ENCODE measurements around the gene DNAH8. TPM values are rescaled to one million over a fixed set of nuclear protein-coding genes. Genes with fewer than 3 reads are reported as not detected.

DNAH8 gene, protein sequence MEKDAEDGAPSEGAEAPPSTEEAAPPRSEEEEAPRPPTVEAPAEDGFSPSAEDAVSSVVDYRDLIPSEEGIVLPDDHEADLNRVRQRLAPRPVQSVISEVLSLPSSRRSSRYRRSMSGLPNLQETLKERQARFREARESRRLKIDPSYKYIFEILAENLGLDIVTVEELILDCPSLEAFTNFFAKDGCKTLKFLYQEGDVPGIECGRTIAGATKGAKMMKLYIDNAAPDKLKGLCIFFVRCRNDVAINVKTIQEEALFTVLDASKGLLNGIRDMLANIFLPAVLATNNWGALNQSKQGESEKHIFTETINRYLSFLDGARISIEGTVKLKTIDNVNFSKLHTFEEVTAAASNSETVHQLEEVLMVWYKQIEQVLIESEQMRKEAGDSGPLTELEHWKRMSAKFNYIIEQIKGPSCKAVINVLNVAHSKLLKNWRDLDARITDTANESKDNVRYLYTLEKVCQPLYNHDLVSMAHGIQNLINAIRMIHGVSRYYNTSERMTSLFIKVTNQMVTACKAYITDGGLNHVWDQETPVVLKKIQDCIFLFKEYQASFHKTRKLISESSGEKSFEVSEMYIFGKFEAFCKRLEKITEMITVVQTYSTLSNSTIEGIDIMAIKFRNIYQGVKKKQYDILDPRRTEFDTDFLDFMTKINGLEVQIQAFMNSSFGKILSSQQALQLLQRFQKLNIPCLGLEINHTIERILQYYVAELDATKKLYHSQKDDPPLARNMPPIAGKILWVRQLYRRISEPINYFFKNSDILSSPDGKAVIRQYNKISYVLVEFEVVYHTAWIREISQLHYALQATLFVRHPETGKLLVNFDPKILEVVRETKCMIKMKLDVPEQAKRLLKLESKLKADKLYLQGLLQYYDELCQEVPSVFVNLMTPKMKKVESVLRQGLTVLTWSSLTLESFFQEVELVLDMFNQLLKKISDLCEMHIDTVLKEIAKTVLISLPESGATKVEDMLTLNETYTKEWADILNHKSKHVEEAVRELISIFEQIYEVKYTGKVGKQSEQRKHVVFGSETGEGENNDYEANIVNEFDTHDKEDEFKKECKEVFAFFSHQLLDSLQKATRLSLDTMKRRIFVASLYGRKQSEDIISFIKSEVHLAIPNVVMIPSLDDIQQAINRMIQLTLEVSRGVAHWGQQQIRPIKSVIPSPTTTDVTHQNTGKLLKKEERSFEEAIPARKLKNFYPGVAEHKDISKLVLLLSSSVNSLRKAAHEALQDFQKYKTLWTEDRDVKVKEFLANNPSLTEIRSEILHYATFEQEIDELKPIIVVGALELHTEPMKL (N-terminal part only)
- under 0.01 TPM in 2 replicates for total RNA-seq

DNA sequence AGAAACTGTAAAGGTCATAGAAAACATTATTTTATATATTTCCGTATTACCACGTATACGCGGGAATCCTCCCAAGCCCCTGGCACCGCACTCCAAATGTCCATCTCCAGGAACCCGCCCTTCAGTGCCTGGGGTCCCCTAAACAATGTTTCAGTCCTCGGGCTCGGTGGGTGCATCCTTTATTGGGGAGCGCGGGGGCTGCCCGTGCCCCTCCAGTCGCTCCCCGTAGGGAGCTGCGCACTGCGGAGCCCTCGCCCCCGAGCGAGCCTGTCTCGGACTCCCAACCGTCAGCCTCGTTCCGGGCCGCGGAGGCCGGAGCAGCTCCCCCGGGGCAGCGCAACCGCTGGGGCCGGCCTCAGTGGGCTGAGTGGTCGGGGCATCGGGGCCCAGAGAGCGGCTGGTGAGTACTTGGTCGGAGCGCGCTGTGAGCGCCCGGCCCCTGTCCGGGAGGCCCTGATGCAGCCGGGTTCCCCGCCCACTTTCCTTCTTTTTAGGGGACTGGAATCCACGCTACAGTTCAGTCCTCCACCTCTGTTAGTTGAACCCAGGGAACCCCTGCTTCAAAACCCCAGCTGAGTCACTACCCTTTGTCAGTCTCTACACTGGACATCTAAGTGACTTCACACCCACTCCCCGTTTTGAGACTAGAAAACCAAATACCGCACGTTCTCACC is at the start of gene DNAH8:
TSS of gene DNAH8 (plus strand) at position 296 of the 674 bp plus-strand sequence. CDS start 7,499 bp downstream, outside the sequence.

DNA sequence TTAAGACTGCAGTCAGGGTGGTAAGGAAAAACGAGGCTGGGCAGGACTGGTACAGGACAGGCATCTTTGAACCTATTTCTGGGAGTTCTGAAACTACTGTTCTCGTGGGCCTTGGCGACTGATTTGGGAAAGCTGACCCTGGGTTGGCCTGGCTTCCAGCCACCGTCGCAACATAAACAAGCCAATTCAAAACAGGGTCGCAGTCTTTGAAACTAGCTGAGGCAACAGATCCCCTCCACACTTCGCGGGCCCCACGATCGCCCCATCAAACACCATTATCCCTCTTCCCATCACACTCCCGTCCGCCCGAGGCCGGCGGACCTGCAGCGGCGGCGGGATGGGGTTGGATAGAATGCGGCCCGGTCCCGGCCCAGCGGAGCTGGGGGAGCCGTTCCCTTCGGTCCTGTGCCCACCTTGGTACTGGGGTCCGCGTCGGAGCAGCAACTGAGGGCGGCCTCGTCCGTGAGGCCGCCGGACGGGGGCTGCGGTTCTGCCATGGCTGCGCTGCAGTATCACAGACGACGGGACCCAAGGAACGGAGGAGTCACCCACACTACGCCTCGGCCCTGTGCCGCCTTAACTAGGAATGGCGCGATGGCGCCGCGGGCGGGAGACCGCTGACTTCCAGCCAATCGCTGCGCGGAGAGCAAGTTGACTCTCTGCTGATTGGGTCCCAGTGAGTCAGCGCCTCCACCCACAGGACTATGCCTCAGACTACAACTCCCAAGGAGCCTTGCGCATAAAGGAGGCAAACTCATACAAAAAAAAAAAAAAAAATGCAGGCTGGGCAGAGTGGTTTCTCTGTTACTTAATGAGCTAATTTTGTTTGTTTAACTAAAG is 12.3 kb upstream of the DNAH8 start, which contains the start of gene GLO1:
TSS of gene GLO1 (minus strand) at position 588 of the 840 bp plus-strand sequence. CDS start at position 497, 91 bp downstream.

DNA sequence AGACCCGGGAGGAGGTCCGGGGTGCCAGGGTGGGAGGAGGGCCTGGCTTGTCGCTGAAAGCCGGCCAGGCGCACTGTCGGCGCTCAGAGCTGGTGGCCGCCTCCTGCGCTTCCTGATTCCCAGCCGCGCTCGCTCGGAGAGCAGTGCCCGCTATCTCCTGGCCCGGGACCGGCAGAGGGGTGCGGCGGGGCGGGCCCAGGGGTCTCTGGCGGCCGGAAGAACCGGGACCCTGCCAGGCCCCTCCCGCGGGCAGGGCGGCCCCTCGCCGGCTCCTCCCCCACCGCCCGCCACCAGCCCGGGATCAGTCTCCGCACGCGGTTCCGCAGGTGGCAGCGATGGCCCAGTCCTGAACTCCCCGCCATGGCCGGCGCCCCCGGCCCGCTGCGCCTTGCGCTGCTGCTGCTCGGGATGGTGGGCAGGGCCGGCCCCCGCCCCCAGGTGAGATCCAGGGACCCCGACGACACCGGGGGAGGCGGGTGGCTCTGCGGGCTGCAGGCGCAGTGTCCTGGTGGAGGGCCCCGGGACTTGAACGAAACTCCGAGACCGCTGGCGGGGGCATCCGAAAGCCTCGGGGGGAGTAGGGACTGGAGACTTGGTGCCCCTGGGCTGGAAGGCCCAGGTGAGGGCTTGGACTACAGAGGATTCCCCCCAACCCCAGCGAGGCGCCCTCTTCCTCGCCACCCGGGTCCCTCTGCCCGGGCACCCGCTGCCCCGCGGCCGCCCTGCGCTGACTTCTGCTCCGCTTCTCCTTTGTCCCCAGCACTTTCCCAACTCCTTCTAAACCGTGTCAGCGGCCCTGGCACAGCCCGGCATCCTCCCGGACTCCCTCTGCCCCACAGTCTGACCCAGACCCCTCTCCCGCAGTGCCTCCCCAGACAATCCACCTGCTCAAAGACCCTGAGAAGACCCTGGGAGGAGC is 333.6 kb downstream of the DNAH8 start, which contains the start of gene GLP1R:
TSS of gene GLP1R (plus strand) at position 301 of the 919 bp plus-strand sequence. CDS start at position 361, 60 bp downstream.

Other genes with a start within 250 kb of the DNAH8 start
- 7.9 and 13.0 TPM in 2 replicates for gene BTBD9, start 75.4 kb upstream of the DNAH8 start, total RNA-seq
- 121 and 126 TPM in 2 replicates for gene GLO1, start 12.2 kb upstream of the DNAH8 start, total RNA-seq

All from nasal cavity respiratory epithelium epithelial cell of viscerocranial mucosa (primary cell).